HEK293 (cell line): Measurements from ENCODE around the gene TEP1.

Experiments used
- AEBP2 ChIP-seq: fragments of 450-650 bp; formaldehyde crosslinking; IDR thresholded peaks from 2 replicates; pipeline ENCODE4 v1.5.1; 2016; ENCODE audit warnings: missing biosample characterization, missing genetic modification characterization, borderline replicate concordance
- GLIS2 ChIP-seq: fragments of 450-650 bp; formaldehyde crosslinking; IDR thresholded peaks from 2 replicates; pipeline ENCODE4 v1.5.1; 2016; ENCODE audit warnings: missing biosample characterization, missing genetic modification characterization
- HOXD13 ChIP-seq: sonication (generic); formaldehyde crosslinking; IDR thresholded peaks from 2 replicates; pipeline ENCODE4 v1.8.0; 2022; ENCODE audit warnings: missing genetic modification reagents, borderline replicate concordance
- IKZF3 ChIP-seq: fragments of 450-650 bp; IDR thresholded peaks from 2 replicates; pipeline ENCODE4 v1.5.0; 2018; ENCODE audit warnings: missing biosample characterization, mild to moderate bottlenecking, missing genetic modification characterization, moderate library complexity
- KLF8 ChIP-seq: fragments of 450-650 bp; formaldehyde crosslinking; IDR thresholded peaks from 2 replicates; pipeline ENCODE4 v1.5.1; 2016; ENCODE audit warnings: missing biosample characterization, missing genetic modification characterization
- WT1 ChIP-seq: fragments of 450-650 bp; formaldehyde crosslinking; IDR thresholded peaks from 2 replicates; pipeline ENCODE4 v1.5.1; 2016; ENCODE audit warnings: missing biosample characterization, missing genetic modification characterization
- ZBTB26 ChIP-seq: fragments of 450-650 bp; formaldehyde crosslinking; optimal IDR thresholded peaks from 2 replicates; pipeline ENCODE3; 2016; ENCODE audit warnings: missing biosample characterization, mild to moderate bottlenecking, missing genetic modification characterization
- ZBTB7A ChIP-seq: fragments of 450-650 bp; formaldehyde crosslinking; IDR thresholded peaks from 2 replicates; pipeline ENCODE4 v1.5.1; 2016; ENCODE audit warnings: low read depth, missing biosample characterization, missing genetic modification characterization
- ZEB2 ChIP-seq: fragments of 450-650 bp; formaldehyde crosslinking; IDR thresholded peaks from 2 replicates; pipeline ENCODE4 v1.5.1; 2016; ENCODE audit warnings: missing biosample characterization, missing genetic modification characterization
- ZNF16 ChIP-seq: fragments of 450-650 bp; formaldehyde crosslinking; IDR thresholded peaks from 2 replicates; pipeline ENCODE4 v1.5.1; 2016; ENCODE audit warnings: low read depth, missing biosample characterization, missing genetic modification characterization
- ZNF214 ChIP-seq: fragments of 450-650 bp; formaldehyde crosslinking; IDR thresholded peaks from 2 replicates; pipeline ENCODE4 v1.5.1; 2017; ENCODE audit warnings: missing biosample characterization, mild to moderate bottlenecking, missing genetic modification characterization, borderline replicate concordance
- ZNF26 ChIP-seq: fragments of 450-650 bp; formaldehyde crosslinking; IDR thresholded peaks from 2 replicates; pipeline ENCODE4 v1.5.1; 2016; ENCODE audit warnings: missing biosample characterization, missing genetic modification characterization
- ZNF341 ChIP-seq: fragments of 450-650 bp; formaldehyde crosslinking; IDR thresholded peaks from 2 replicates; pipeline ENCODE4; 2016; ENCODE audit warnings: low read depth, missing biosample characterization, missing genetic modification characterization
- ZNF423 ChIP-seq: fragments of 450-650 bp; formaldehyde crosslinking; IDR thresholded peaks from 2 replicates; pipeline ENCODE4 v1.5.1; 2016; ENCODE audit warnings: missing biosample characterization, missing genetic modification characterization
- ZNF518A ChIP-seq: fragments of 450-650 bp; formaldehyde crosslinking; conservative IDR thresholded peaks from 2 replicates; pipeline ENCODE4 v1.5.1; 2016; ENCODE audit warnings: low read depth, missing biosample characterization, missing genetic modification characterization
- ZNF585B ChIP-seq: fragments of 450-650 bp; formaldehyde crosslinking; IDR thresholded peaks from 2 replicates; pipeline ENCODE4 v1.5.1; 2016; ENCODE audit warnings: missing biosample characterization, missing genetic modification characterization
- ZNF645 ChIP-seq: fragments of 450-650 bp; formaldehyde crosslinking; IDR thresholded peaks from 2 replicates; pipeline ENCODE4; 2016; ENCODE audit warnings: missing biosample characterization, missing genetic modification characterization
- ZNF664 ChIP-seq: fragments of 450-650 bp; formaldehyde crosslinking; IDR thresholded peaks from 2 replicates; pipeline ENCODE4 v1.5.1; 2016; ENCODE audit warnings: missing biosample characterization, missing genetic modification characterization
- ZSCAN18 ChIP-seq: fragments of 450-650 bp; formaldehyde crosslinking; IDR thresholded peaks from 2 replicates; pipeline ENCODE4 v1.5.1; 2016; ENCODE audit warnings: missing biosample characterization, missing genetic modification characterization
- TF ChIP-seq, protein P1 (sequence below): fragments of 450-650 bp; formaldehyde crosslinking; IDR thresholded peaks from 2 replicates; pipeline ENCODE4 v1.5.1; 2016; ENCODE audit warnings: missing biosample characterization, missing genetic modification characterization
- TF ChIP-seq, protein P2 (sequence below): fragments of 450-650 bp; formaldehyde crosslinking; IDR thresholded peaks from 2 replicates; pipeline ENCODE4 v1.5.1; 2016; ENCODE audit warnings: missing biosample characterization, missing genetic modification characterization

TEP1 gene

GRCh38 chr14:20332788-20333493, 80.4 kb downstream of the TEP1 start, which contains the start of gene CCNB1IP1 (continued):
- TF ChIP-seq ZNF518A (peak; percentile 37; the same call in 1 of the 2 replicates), AEBP2 (tag by site-specific recombination) (no peak), ZNF645 (tag by site-specific recombination) (no peak), ZNF341 (tag by site-specific recombination) (no peak), ZNF664 (tag by site-specific recombination) (no peak), ZBTB26 (tag by site-specific recombination) (no peak), ZBTB7A (tag by site-specific recombination) (no peak), IKZF3 (peak; percentile 94), ZSCAN18 (tag by site-specific recombination) (no peak), KLF8 (peak; percentile 57), ZNF26 (no peak), WT1 (tag by site-specific recombination) (no peak; the same call in 1 of the 2 replicates), ZEB2 (tag by site-specific recombination) (peak; percentile 85), ZNF423 (no peak), GLIS2 (tag by site-specific recombination) (no peak), HOXD13 (CRISPR knock-in tag) (no peak), ZNF16 (tag by site-specific recombination) (no peak), ZNF214 (no peak), ZNF585B (tag by site-specific recombination) (no peak)
- TF ChIP-seq, protein P1, sequence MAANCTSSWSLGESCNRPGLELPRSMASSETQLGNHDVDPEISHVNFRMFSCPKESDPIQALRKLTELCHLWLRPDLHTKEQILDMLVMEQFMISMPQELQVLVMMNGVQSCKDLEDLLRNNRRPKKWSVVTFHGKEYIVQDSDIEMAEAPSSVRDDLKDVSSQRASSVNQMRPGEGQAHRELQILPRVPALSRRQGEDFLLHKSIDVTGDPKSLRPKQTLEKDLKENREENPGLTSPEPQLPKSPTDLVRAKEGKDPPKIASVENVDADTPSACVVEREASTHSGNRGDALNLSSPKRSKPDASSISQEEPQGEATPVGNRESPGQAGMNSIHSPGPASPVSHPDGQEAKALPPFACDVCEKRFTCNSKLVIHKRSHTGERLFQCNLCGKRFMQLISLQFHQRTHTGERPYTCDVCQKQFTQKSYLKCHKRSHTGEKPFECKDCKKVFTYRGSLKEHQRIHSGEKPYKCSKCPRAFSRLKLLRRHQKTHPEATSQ (tag by site-specific recombination), result no peak
- TF ChIP-seq, protein P2, sequence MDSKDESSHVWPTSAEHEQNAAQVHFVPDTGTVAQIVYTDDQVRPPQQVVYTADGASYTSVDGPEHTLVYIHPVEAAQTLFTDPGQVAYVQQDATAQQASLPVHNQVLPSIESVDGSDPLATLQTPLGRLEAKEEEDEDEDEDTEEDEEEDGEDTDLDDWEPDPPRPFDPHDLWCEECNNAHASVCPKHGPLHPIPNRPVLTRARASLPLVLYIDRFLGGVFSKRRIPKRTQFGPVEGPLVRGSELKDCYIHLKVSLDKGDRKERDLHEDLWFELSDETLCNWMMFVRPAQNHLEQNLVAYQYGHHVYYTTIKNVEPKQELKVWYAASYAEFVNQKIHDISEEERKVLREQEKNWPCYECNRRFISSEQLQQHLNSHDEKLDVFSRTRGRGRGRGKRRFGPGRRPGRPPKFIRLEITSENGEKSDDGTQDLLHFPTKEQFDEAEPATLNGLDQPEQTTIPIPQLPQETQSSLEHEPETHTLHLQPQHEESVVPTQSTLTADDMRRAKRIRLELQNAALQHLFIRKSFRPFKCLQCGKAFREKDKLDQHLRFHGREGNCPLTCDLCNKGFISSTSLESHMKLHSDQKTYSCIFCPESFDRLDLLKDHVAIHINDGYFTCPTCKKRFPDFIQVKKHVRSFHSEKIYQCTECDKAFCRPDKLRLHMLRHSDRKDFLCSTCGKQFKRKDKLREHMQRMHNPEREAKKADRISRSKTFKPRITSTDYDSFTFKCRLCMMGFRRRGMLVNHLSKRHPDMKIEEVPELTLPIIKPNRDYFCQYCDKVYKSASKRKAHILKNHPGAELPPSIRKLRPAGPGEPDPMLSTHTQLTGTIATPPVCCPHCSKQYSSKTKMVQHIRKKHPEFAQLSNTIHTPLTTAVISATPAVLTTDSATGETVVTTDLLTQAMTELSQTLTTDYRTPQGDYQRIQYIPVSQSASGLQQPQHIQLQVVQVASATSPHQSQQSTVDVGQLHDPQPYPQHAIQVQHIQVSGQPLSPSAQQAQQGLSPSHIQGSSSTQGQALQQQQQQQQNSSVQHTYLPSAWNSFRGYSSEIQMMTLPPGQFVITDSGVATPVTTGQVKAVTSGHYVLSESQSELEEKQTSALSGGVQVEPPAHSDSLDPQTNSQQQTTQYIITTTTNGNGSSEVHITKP (tag by site-specific recombination), result peak; percentile 53; the same call in 1 of the 2 replicates
